NCI-H226 (cell line): ENCODE measurements around the gene MYO9B.
A peak's percentile ranks its signal among the peaks of the same experiment; 100 is the strongest.

Experiments
- DNase-seq: peaks from one replicate; pipeline ENCODE4 v3.0.0-alpha.2; 2015

The MYO9B gene

DNA sequence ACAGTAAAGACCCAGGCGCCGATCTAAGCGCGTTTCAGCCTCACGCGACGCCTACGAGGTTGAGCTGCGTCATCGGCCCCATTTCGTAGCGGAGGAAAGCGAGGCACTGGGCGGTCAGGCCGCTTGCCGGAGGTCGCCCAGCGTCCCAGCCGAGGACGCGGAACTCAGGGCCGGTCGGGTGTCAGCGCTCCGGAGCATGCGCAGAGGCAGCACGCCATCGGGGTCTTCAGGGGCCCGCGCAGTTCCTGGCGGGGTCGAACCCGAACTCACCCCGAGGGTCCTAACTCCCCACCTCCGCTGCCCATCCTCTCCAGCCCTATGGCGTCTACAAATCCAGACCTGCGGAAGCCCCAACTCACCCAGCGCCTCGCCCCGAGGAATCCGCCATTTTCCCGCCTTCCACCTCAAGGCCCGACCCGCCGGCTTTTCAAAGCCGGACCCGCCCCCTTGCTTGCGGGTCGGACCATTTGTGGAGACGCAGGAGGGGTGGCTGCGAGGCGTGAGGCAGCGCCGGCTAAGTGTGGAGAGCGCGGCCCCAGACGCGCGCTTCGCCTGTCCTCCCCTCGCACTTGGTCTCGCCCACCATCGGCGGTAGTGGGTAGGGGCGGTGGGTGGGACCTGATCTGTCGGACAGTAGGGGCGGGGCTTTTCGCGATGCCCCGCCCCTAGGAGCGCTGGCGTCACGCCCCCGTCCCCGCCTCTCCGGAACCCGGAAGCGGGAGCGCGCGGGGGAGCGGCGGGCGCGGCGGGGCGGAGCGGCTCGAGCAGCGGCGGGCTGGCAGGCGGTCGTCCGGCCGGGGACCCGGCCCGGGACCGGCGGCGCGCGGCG is at the start of gene MYO9B, which contains the start of gene HAUS8:
MYO9B (plus strand) TSS at position 743 of the 829 bp plus-strand sequence. CDS start 25,941 bp downstream, outside the sequence.
HAUS8 (minus strand) TSS at position 418 of the 829 bp plus-strand sequence; CDS start at position 388, 30 bp downstream.
- DNase-seq, result peak; percentile 99

GRCh38 chr19:17025991-17026658 is 49.5 kb upstream of the MYO9B start:
- no peak for DNase-seq

- DNase-seq, result no peak
Observed at GRCh38 chr19:17026706-17027534, 48.7 kb upstream of the MYO9B start, which contains the start of gene CPAMD8. Gene CPAMD8 (minus strand): TSS chr19:17026810. CDS start chr19:17026642, 168 bp downstream.

- DNase-seq, result no peak
Observed at GRCh38 chr19:17027535-17027975, 48.0 kb upstream of the MYO9B start.

- no peak for DNase-seq
Observed at GRCh38 chr19:17031741-17032140, 43.8 kb upstream of the MYO9B start.

GRCh38 chr19:17035842-17036424 is 39.6 kb upstream of the MYO9B start:
- no peak for DNase-seq

DNA sequence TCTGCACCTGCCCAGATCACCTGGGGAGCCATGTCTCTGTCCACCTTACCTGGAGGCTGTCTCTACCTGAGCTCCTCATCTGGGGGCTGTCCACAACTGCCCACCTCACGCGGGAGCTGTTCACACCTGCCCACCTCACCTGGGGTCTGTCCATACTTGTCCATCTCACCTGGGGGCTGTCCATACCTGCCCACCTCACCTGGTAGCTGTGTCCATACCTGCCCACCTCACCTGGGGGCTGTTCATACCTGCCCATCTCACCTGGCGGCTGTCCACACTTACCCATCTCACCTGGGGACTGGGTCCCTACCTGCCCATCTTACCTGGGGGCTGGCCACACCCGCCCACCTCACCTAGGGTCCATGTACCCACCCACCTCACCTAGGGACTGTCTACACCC is 38.9 kb upstream of the MYO9B start:
- no peak for DNase-seq

GRCh38 chr19:17037184-17037583 is 38.4 kb upstream of the MYO9B start:
- no peak for DNase-seq

DNA sequence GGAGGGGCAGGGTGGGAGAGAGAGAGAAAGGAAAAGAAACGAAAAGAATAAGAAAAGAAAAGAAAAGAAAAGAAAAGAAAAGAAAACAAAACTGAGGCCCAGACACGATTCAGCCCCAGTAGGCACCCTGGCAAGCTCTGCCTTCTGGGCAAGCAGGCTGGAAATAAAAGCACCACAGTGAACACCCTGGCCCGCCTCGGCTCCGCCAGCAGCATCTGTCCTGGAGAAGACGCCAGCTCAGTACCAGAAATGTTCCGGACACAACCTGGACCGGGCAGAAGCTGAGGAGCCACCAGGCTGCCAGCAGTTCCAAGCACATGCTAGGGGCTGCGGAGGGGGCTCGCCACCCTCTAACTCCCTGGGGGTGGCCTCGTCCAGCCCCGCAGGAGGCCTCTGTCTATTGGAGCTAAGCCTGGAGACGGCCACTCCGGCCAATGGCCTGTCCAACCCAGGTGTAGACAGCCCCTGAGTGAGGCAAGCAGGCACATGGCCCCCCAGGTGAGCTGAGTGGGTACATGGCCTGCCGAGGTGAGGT is 37.5 kb upstream of the MYO9B start:
- no peak for DNase-seq

DNA sequence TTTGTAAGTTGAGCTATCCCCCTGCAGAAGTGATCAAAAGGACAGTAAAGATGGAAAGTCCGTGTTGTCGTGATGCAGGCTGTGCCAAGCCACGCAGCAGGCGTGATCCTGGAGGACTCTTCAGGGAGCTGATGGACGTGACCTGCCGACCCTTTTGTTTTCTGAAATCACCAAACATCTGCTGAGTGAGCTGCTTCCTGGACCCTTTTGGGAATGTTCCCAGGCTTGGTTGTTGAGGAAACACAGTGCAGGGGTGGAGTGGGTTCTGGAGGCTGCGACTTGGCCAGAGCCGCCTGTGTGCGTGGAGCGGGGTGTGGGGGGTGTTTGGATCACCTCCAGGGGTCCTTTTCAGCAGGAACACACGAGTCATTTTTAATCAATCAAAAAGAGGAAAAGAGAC is 33.6 kb upstream of the MYO9B start:
- DNase-seq, result no peak

GRCh38 chr19:17043744-17044143 is 31.8 kb upstream of the MYO9B start:
- no peak for DNase-seq

DNA sequence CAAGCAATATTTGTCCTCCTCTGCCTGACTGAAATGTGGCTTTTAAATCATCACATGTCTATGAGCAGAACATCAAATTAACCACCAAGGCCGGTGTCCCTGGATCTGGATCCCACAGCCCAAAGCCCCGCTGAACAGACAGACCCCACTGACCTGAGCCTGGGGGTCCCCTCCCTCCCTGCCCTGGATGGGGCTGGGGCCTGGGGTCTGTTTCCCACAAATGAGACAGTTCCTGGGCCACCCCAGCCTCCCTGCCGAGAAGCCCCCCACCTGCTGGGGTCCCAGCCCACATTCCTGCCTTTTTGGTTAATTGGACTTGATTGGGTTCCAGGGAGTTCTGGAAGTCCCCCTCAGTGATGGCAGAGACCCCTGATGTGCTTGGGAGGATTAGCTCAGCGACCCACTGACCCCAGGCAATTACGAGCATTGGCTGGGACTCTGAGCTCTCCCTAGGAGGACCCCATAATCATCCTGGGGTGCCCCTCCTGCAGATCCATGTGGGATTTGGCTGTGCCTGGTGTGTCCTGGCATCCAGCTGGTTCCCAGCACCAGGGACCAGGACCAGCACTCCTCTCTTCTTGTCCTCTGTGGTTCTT is 29.6 kb upstream of the MYO9B start:
- no peak for DNase-seq

DNA sequence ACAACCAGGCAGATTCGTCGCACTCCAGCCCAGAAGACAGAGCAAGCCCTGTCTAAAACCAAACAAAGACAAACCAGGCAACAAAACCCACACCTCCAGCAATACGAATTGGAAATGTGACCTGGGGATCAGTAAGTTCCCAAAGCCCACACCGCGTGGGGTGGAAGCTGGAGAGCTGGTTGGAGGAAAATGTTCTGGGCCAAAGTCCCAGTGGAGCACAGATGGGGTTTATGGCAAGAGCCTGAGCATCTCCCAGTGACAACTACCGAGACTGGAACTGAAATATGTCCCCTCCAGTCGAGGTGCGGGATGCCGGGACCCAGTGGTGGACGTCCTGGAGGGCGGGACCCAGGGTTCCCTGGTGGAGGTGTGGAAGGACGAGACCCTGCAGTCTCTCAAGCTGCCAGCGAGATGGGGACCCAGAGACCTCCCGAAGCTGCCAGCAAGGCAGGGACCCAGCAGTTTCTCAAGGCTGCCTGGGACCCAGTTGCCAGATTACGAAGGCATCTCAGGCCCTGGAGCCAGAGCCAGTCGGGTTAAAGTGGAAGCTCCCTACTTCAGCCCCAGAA is 26.6 kb upstream of the MYO9B start:
- no peak for DNase-seq

DNA sequence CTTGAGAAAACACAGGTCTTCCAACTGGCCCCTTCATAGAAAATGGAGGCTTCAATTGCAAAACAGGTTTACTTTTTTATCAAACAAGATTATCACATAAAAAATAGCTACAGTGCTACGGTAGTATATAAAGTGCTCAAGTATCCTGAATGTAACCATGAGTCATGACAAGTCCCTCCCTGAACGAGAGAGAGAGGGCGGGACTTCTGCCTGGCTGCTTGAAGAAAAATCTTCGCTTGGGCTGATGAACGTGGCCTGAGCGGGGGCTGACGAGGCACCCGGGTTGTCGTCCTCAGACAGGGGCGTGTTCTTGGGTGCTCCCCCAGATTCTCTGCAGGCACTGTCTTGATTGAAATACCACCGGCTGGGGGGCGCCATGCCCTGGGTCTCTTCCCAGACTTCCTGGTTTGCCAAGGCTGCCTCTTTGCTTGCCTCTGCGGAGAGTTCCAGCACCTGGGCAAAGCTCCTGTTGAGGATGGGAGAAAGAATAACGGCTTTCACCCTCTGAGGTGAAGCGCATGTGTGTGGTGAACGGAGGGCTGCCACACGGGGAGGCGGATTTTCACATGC is 25.8 kb upstream of the MYO9B start:
- DNase-seq, result peak; percentile 37

DNA sequence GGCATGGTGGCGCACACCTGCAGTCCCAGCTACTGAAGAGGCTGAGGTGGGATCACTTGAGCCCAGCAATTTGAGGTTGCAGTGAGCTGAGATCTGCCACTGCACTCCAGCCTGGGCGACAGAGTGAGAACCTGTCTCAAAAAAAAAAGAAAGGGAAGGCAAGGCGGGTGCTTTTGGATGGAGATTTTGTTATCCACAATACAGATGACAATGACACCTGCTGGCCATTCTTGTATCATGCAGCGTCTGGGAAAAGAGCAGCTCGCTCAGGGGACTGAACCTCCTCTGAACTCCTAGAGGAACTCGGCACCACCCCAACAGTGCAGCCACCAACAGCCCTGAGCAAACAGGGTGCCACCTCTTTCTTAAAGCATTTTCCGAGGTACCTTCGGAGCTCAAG is 23.1 kb upstream of the MYO9B start:
- peak; percentile 20 for DNase-seq

DNA sequence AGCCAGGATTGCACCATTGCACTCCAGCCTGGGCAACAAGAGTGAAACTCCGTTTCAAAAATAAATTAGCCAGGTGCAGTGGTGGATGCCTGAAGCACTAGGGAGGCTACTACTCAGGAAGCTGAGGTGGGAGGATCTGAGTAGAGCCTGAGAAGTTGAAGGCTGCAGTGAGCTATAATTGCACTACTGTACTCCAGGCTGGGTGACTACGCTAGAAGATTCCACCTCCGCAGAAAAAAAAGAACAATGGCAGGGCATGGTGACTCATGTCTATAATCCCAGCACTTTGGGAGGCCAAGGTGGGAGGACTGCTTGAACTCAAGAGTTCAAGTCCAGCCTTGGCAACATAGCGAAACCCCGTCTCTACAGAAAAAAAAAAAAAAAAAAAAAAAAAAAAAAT is 20.8 kb upstream of the MYO9B start:
- DNase-seq, result peak; percentile 6

- no peak for DNase-seq
Observed at GRCh38 chr19:17055636-17056035, 19.9 kb upstream of the MYO9B start.

GRCh38 chr19:17058236-17058635 is 17.3 kb upstream of the MYO9B start:
- DNase-seq, result no peak

DNA sequence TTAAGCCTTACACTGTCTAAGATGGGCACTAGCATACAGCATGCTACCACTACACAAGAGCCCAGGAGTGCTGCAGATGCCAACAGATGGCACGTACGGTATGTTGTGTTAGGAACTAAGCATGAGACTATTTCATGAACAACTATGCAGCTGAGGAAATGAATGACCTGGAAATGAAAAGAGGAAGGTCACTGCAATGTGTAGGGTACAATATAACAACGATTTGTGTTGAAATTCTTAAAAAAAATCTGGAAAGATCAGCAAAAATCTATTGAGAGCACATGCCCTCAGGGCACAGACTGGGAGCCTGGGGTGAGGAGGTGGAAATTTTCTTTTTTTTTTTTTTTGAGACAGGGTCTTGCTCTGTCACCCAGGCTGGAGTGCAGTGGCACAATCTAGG is 14.8 kb upstream of the MYO9B start:
- DNase-seq, result no peak

GRCh38 chr19:17061205-17061604 is 14.4 kb upstream of the MYO9B start:
- DNase-seq, result no peak

GRCh38 chr19:17061691-17062090 is 13.9 kb upstream of the MYO9B start:
- DNase-seq, result no peak
